ENCODE measurements around the gene SH3RF1.

Gene SH3RF1

GRCh38 chr4:169058312-169058711 lies 212.4 kb downstream of the SH3RF1 start:
- DNase-seq = no peak

GRCh38 chr4:169054879-169055278 lies 215.9 kb downstream of the SH3RF1 start:
- no peak for DNase-seq

GRCh38 chr4:169052594-169052945 lies 218.2 kb downstream of the SH3RF1 start:
- no peak for DNase-seq

GRCh38 chr4:169051761-169052593 lies 218.8 kb downstream of the SH3RF1 start:
- DNase-seq = no peak

DNA sequence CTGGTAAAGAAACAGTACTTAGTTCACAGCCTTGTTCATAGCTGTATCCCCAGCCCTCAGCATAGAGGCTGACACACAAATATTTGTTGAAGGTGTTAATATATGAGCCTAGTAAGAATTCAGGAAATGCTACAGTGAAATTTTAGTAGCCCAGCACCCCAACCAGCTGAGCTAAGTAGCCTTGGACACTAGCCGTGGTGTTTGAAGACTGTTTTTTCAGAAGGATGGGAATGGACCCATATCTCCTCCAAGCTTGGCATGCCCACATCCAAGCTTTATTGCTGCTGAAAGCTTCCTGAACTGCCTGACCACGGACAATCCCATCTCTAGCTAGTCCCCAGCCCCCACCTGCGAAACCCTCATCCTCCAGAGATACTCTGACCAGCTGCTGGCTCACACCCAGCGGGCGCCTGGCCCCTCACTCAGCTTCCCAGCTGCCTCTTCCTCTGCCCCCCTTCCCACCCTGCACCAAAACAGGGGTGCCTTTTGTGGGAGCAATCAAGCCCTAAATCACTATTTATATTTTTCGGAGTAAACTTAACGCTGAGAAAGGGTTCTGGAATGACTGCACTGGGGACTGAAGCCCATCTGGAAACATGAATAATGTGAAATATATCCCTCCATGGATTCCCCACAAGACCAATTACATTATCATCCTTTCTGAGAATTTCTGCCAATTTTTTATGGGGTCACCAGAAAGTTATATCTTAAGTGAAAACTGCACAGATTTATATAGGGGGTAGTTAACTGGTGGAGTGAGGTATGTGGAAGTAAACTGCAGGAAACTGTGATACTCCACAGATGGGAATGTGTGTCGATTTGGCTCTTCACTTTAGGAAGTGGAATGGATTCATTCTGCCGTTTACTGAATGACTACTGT lies 219.6 kb downstream of the SH3RF1 start:
- DNase-seq = no peak

DNA sequence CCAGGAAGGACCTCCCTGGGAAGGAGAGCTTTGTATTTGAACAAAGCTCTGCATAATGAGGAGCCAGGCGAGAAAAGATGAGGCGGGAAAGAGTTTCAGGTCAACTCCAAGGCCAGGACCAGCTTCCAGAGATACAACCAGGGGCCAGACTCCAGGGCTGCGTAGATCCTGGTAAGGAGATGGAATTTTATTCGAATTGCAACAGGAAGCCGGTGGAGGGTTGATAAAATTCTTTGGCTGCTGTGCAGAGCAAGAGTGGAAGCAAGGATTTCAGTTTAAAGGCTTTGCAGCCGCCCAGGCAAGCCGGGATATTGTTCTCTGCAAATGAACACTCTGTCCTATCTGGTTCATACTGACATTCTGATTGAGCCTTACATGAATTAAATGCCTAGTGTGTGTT lies 220.5 kb downstream of the SH3RF1 start:
- no peak for DNase-seq

GRCh38 chr4:169048868-169049414 lies 221.8 kb downstream of the SH3RF1 start:
- DNase-seq = no peak

DNA sequence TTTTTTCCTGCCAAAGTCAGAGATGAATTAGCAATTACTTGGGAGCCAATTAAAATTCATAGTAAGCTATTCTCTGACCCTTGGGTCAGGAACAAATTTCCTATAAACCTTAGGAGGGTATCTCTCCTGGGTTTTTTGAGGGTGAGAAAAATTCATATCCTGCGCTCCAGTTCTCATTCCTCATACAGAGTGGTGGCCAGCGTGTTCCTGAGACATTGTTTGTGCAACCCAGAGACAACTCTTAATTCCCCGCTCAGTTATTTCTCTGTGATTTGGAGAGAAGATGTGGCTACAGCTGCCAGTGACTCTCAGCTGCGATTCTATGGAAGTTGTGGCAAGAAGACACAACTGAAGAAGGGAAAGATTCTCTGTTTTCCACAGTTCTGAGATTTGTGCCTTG lies 222.8 kb downstream of the SH3RF1 start:
- no peak for DNase-seq

DNA sequence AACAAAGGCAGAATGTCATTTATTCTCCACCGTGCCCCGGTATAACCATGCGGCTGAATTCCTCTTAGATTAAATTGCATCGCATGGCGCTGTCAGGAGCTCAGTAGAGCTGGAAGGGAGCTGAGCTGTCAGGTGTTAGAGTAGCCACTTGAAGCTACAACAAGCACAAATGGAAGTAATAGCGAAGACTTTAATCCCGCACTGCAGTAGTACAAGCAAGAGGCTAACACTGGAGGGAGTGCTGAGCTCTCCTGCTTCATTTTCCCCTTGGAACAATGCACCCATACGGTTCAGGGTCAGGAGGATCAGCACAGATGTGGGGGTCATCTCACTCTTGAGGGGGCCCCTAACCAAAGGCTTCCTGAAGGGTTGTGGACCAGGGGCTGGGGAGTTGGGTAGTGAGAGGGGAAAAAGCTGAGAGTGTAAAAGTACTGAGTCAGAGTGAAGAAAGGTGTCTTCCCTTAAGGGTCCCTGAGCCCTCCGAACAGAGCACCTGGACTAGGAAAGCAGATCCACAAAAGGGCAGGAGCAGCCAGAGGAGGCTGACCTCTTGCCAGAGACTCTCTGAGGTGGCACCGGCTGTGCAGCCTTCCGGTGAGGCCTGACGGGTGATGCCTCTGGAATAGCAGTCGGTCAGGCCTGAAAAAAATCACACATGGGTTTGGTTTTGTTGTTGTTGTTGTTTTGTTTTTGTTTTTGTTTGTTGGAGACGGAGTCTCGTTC lies 224.7 kb downstream of the SH3RF1 start:
- DNase-seq = no peak

DNA sequence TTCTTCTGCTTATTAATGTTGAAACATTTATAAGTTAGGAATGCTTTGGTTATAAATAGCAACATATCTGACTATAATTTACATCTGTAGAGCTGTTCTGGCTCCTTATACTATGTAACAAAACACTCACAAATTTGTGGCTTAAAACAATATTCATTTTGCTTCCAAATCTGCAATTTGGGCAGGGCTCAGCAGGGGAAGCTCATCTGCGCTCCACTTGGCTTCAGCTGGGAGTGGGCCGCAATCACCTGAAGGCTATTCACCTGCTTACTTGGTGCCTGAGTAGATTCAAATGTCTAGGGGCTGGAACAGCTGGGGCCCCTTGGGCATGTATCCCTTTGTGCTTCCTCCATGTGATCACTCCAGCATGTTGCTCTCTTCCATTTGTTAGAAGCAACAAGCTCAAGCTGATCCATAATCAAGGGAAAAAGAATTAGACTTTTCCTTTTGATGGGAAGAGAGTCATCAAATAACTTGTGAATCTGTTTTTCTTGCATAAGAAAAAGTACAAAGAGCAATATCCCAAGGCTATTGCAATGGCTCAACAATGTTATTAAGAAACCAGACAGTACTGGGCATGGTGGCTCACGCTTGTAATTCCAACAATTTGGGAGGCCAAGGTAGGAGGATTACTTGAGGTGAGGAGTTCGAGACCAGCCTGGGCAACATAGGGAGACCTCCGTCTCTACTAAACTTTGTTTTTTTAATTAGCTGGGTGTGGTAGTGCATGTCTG lies 225.9 kb downstream of the SH3RF1 start:
- no peak for DNase-seq

Measured in NK-92 treated with Interleukin-12 subunit alpha and Interleukin-12 subunit beta, amount 100 ng/mL, for 24 hours (cell line).